Measurements from ENCODE around the gene ABCC6. TPM values are rescaled to one million over a fixed set of nuclear protein-coding genes. Genes with fewer than 3 reads are reported as not detected.
"Not testable (repeated sequence)": the region's sequence is repeated elsewhere in the genome, so short reads cannot be mapped to it uniquely, and the experiment has no call there.

Gene ABCC6
- polyA plus RNA-seq, 1 donor, result 88.3 TPM

DNA sequence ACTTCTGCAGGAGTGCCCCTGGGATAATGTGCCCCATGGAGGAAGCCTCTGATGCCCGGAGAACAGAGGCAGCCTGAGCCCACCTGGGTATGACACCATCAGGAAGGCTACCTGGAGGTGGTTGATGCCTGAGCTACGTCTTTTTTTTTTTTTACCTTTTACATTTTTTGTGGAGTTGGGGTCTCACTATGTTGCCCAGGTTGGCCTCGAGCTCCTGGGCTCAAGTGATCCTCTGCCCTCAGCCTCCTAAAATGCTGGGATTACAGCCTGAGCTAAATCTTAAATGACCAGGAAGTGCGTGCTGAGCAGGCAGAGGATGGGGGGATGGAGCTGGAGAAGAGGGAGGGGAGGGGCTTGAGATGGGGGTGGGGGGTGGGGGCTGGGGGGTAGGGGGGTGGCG, 32.7 kb downstream of the ABCC6 start:
- Histone ChIP-seq H3K4me1 (ENCODE audit: control insufficient read depth, insufficient read depth, low read length) (no peaks in the 10 kb centered on the region), H3K4me3 (ENCODE audit: low read length) (no peak overlapping the region), H3K27me3 (ENCODE audit: control insufficient read depth, insufficient read depth, low read length) (no peaks in the 10 kb centered on the region), H3K36me3 (ENCODE audit: control insufficient read depth, insufficient read depth, low read length) (peaks cover 59% of the 10 kb centered on the region), H3K9me3 (ENCODE audit: control insufficient read depth, low read depth, low read length) (no peaks in the 10 kb centered on the region), H3K27ac (ENCODE audit: low read length) (no peak overlapping the region)
- WGBS (ENCODE audit: insufficient coverage, low lambda C conversion rate), result 100% methylated on average over 1 of the region's 5 CpGs
- no peak for DNase-seq

DNA sequence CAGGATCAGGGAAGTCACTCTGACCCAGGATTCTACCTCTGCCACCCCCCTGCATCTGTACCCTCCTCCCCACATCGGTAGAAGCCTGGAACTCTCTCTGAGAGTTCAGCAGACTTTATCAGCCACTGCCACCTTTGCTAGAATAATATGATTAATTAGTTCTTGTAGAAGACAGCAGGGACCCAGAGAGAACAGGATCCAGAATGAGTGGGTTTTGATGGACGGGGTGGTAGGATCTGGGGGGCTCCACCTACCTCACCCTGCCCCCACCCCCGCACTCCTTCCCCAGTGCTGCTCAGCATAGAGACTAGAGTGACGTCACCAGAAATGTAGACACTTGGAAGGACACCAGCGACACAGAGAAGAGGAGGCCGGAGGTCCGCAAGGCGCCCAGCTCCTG, 33.5 kb downstream of the ABCC6 start:
- no CpG with 5 or more reads among the region's 8 CpGs for WGBS (ENCODE audit: insufficient coverage, low lambda C conversion rate)
- no peaks in the 10 kb centered on the region for H3K9me3 ChIP-seq (ENCODE audit: control insufficient read depth, low read depth, low read length)
- H3K4me3 ChIP-seq (ENCODE audit: low read length), result no peak overlapping the region
- no peaks in the 10 kb centered on the region for H3K4me1 ChIP-seq (ENCODE audit: control insufficient read depth, insufficient read depth, low read length)
- peaks cover 58% of the 10 kb centered on the region for H3K36me3 ChIP-seq (ENCODE audit: control insufficient read depth, insufficient read depth, low read length)
- DNase-seq, result no peak
- no peak overlapping the region for H3K27ac ChIP-seq (ENCODE audit: low read length)
- no peaks in the 10 kb centered on the region for H3K27me3 ChIP-seq (ENCODE audit: control insufficient read depth, insufficient read depth, low read length)

GRCh38 chr16:16188827-16189226, 34.5 kb downstream of the ABCC6 start:
- Histone ChIP-seq H3K27me3 (ENCODE audit: control insufficient read depth, insufficient read depth, low read length) (no peaks in the 10 kb centered on the region), H3K27ac (ENCODE audit: low read length) (no peak overlapping the region), H3K9me3 (ENCODE audit: control insufficient read depth, low read depth, low read length) (no peaks in the 10 kb centered on the region), H3K4me3 (ENCODE audit: low read length) (no peak overlapping the region), H3K36me3 (ENCODE audit: control insufficient read depth, insufficient read depth, low read length) (peaks cover 54% of the 10 kb centered on the region), H3K4me1 (ENCODE audit: control insufficient read depth, insufficient read depth, low read length) (no peaks in the 10 kb centered on the region)
- no peak for DNase-seq
- WGBS (ENCODE audit: insufficient coverage, low lambda C conversion rate), result no CpG with 5 or more reads among the region's 13 CpGs

DNA sequence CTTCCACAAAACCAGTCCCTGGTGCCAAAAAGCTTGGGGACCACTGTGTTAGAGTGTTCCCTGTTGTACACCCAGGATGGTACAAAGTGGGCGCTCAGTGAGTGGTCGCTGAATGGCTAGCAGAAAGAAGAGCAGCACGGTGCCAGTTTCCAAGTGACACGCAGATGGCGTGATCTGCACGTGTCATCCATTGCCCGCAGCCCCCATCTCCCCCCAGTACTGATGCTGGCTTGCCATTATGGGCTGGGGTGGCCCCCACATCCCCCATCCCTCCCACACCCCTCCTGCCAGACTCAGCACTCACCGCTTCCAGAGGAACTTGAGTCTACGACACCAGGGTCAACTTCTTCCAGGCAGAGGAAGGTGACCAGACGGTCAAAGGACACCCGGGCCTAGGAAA, 36.5 kb downstream of the ABCC6 start:
- Histone ChIP-seq H3K27ac (ENCODE audit: low read length) (no peak overlapping the region), H3K9me3 (ENCODE audit: control insufficient read depth, low read depth, low read length) (no peaks in the 10 kb centered on the region), H3K4me3 (ENCODE audit: low read length) (no peak overlapping the region), H3K27me3 (ENCODE audit: control insufficient read depth, insufficient read depth, low read length) (no peaks in the 10 kb centered on the region), H3K4me1 (ENCODE audit: control insufficient read depth, insufficient read depth, low read length) (no peaks in the 10 kb centered on the region), H3K36me3 (ENCODE audit: control insufficient read depth, insufficient read depth, low read length) (peaks cover 60% of the 10 kb centered on the region)
- no CpG with 5 or more reads among the region's 11 CpGs for WGBS (ENCODE audit: insufficient coverage, low lambda C conversion rate)
- DNase-seq, result no peak

DNA sequence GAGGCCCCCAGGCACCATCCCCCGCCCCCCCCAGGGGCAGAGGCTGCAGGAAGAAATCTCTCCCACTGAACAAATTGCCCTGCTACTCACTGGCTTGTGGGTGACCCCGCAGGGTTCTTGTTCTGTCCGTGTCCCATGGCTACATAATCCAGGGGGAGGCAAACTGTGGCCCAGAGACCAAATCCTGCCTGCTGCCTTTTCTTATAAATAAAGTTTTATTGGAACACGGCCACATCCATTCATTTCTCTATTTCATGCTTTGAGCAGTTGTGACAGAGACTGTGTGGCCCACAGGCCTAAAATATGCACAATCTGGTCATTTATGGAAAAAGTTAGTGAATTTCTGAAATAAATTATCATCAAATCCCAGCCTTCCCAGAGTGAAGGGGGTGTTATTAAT, 38.2 kb downstream of the ABCC6 start:
- Histone ChIP-seq H3K9me3 (ENCODE audit: control insufficient read depth, low read depth, low read length) (no peaks in the 10 kb centered on the region), H3K36me3 (ENCODE audit: control insufficient read depth, insufficient read depth, low read length) (peaks cover 62% of the 10 kb centered on the region), H3K4me3 (ENCODE audit: low read length) (no peak overlapping the region), H3K27me3 (ENCODE audit: control insufficient read depth, insufficient read depth, low read length) (no peaks in the 10 kb centered on the region), H3K27ac (ENCODE audit: low read length) (no peak overlapping the region), H3K4me1 (ENCODE audit: control insufficient read depth, insufficient read depth, low read length) (no peaks in the 10 kb centered on the region)
- WGBS (ENCODE audit: insufficient coverage, low lambda C conversion rate), result no CpG with 5 or more reads among the region's 4 CpGs
- no peak for DNase-seq

GRCh38 chr16:16184594-16184993, 38.7 kb downstream of the ABCC6 start:
- H3K27ac ChIP-seq (ENCODE audit: low read length), result no peak overlapping the region
- H3K9me3 ChIP-seq (ENCODE audit: control insufficient read depth, low read depth, low read length), result no peaks in the 10 kb centered on the region
- no peak overlapping the region for H3K4me3 ChIP-seq (ENCODE audit: low read length)
- no CpG with 5 or more reads among the region's 5 CpGs for WGBS (ENCODE audit: insufficient coverage, low lambda C conversion rate)
- DNase-seq, result no peak
- H3K4me1 ChIP-seq (ENCODE audit: control insufficient read depth, insufficient read depth, low read length), result no peaks in the 10 kb centered on the region
- no peaks in the 10 kb centered on the region for H3K27me3 ChIP-seq (ENCODE audit: control insufficient read depth, insufficient read depth, low read length)
- peaks cover 63% of the 10 kb centered on the region for H3K36me3 ChIP-seq (ENCODE audit: control insufficient read depth, insufficient read depth, low read length)

GRCh38 chr16:16183562-16183961, 39.7 kb downstream of the ABCC6 start:
- no peaks in the 10 kb centered on the region for H3K9me3 ChIP-seq (ENCODE audit: control insufficient read depth, low read depth, low read length)
- H3K27me3 ChIP-seq (ENCODE audit: control insufficient read depth, insufficient read depth, low read length), result no peaks in the 10 kb centered on the region
- no peak overlapping the region for H3K27ac ChIP-seq (ENCODE audit: low read length)
- peaks cover 69% of the 10 kb centered on the region for H3K36me3 ChIP-seq (ENCODE audit: control insufficient read depth, insufficient read depth, low read length)
- H3K4me3 ChIP-seq (ENCODE audit: low read length), result no peak overlapping the region
- WGBS (ENCODE audit: insufficient coverage, low lambda C conversion rate), result no CpG with 5 or more reads among the region's 8 CpGs
- no peaks in the 10 kb centered on the region for H3K4me1 ChIP-seq (ENCODE audit: control insufficient read depth, insufficient read depth, low read length)
- DNase-seq, result no peak

- Histone ChIP-seq H3K9me3 (ENCODE audit: control insufficient read depth, low read depth, low read length) (no peaks in the 10 kb centered on the region), H3K4me3 (ENCODE audit: low read length) (no peak overlapping the region), H3K27ac (ENCODE audit: low read length) (no peak overlapping the region), H3K4me1 (ENCODE audit: control insufficient read depth, insufficient read depth, low read length) (no peaks in the 10 kb centered on the region), H3K27me3 (ENCODE audit: control insufficient read depth, insufficient read depth, low read length) (no peaks in the 10 kb centered on the region), H3K36me3 (ENCODE audit: control insufficient read depth, insufficient read depth, low read length) (peaks cover 74% of the 10 kb centered on the region)
- WGBS (ENCODE audit: insufficient coverage, low lambda C conversion rate), result no CpG with 5 or more reads among the region's 8 CpGs
- DNase-seq, result no peak
These were observed 40.4 kb downstream of the ABCC6 start for GRCh38 chr16:16182918-16183317.

DNA sequence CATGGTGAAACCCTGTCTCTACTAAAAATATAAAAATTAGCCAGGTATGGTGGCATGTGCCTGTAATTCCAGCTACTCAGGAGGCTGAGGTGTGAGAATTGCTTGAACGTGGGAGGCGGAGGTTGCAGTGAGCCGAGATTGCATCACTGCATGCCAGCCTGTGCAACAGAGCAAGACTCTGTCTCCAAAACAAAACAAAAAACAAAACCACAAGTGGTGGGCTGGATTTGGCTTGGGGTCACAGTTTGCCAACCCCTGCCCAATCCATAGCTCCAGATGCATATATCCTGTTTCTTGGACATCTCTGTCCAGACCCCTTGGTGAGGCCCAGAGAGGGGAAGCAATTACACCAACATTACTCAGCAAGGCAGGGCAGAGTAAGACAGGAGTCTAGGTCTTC, 41.5 kb downstream of the ABCC6 start:
- not testable (repeated sequence) for H3K4me1 ChIP-seq (ENCODE audit: control insufficient read depth, insufficient read depth, low read length); H3K27ac ChIP-seq (ENCODE audit: low read length); DNase-seq; H3K9me3 ChIP-seq (ENCODE audit: control insufficient read depth, low read depth, low read length); H3K27me3 ChIP-seq (ENCODE audit: control insufficient read depth, insufficient read depth, low read length); H3K4me3 ChIP-seq (ENCODE audit: low read length)
- WGBS (ENCODE audit: insufficient coverage, low lambda C conversion rate), result no CpG with 5 or more reads among the region's 3 CpGs
- H3K36me3 ChIP-seq (ENCODE audit: control insufficient read depth, insufficient read depth, low read length), result peaks cover 74% of the 10 kb centered on the region

DNA sequence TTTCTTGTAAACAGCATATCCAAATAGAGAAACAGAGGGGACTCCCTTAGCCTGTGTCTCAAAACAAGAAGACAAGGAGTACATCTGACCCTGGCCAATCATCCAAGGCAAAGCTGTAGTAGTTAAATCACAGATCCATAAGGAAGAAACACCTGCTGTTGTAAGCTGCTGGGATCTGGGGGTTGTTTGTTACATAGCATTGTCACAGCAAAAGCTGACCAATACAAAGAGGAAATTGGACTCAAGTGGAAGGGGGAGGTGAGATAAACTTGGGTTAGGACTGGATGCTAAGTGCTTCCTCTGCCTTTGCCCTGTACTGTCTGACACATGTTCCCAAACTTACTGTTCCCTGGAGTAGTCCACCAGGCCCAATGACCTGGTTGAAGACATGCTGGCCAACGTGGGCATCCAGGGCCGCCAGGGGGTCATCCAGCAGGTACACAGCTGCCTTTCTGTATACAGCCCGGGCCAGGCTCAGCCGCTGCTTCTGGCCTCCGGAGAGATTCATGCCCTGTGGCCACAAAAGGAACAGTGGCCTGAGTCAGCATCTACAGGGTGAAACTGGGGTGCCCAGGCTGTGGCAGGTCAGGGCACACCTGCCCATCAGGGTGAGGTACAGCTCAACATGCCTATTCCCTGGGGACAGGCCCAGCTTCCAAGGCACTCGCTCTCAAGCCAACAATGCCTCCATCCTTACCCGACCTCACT, 44.7 kb downstream of the ABCC6 start:
- no peak for DNase-seq
- Histone ChIP-seq H3K36me3 (ENCODE audit: control insufficient read depth, insufficient read depth, low read length) (peaks cover 77% of the 10 kb centered on the region), H3K27me3 (ENCODE audit: control insufficient read depth, insufficient read depth, low read length) (no peaks in the 10 kb centered on the region), H3K4me3 (ENCODE audit: low read length) (no peak overlapping the region), H3K9me3 (ENCODE audit: control insufficient read depth, low read depth, low read length) (no peaks in the 10 kb centered on the region), H3K4me1 (ENCODE audit: control insufficient read depth, insufficient read depth, low read length) (peaks cover 3% of the 10 kb centered on the region), H3K27ac (ENCODE audit: low read length) (no peak overlapping the region)
- no CpG with 5 or more reads among the region's 7 CpGs for WGBS (ENCODE audit: insufficient coverage, low lambda C conversion rate)

DNA sequence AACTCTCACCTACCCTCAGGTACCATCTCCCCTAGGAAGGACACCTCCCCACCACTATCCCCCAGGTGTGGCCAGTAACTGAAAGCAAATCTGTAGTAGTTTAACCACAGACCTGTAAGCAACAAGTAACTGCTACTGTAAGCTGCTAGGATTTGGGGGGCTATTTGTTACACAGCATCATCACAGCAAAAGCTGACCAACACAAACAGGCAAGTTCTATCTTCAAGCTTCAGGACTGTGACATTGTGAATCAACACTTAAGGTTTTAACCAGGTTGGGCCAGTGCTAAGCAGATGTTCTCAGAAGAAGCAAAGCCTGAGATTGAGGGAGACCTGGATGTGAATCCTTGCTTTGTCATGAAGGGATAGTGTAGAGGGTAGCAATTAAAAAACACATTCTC, 47.0 kb downstream of the ABCC6 start:
- H3K27me3 ChIP-seq (ENCODE audit: control insufficient read depth, insufficient read depth, low read length), result no peaks in the 10 kb centered on the region
- H3K4me1 ChIP-seq (ENCODE audit: control insufficient read depth, insufficient read depth, low read length), result peaks cover 3% of the 10 kb centered on the region
- peaks cover 64% of the 10 kb centered on the region for H3K36me3 ChIP-seq (ENCODE audit: control insufficient read depth, insufficient read depth, low read length)
- no peak overlapping the region for H3K4me3 ChIP-seq (ENCODE audit: low read length)
- H3K27ac ChIP-seq (ENCODE audit: low read length), result no peak overlapping the region
- no peaks in the 10 kb centered on the region for H3K9me3 ChIP-seq (ENCODE audit: control insufficient read depth, low read depth, low read length)
- no peak for DNase-seq

Data from large intestine (tissue), 3 donors.